ENCODE measurements around the gene HCFC2. TPM values are rescaled to one million over a fixed set of nuclear protein-coding genes. Genes with fewer than 3 reads are reported as not detected.
A peak's percentile ranks its signal among the peaks of the same experiment; 100 is the strongest.

Gene HCFC2
- total and polyA plus RNA-seq, 2 experiments from 2014 or later, result 7.5 to 15.1 TPM

GRCh38 chr12:104050436-104050835, 13.9 kb upstream of the HCFC2 start:
- WGBS (ENCODE audit: low lambda C conversion rate, missing lambda C conversion rate), result 51% methylated on average over 3 of the region's 3 CpGs
- DNase-seq (ENCODE audit: low spot score), result no peak

GRCh38 chr12:104054681-104055346, 9.5 kb upstream of the HCFC2 start:
- Histone ChIP-seq H4K20me1 (ENCODE audit: insufficient read depth, poor library complexity, severe bottlenecking) (no peaks in the 10 kb centered on the region), H3K27ac (no peak overlapping the region), H3K27me3 (peaks cover 1% of the 10 kb centered on the region), H2AFZ (no peak overlapping the region), H3K4me1 (ENCODE audit: insufficient read depth) (no peaks in the 10 kb centered on the region), H3K36me3 (replicated peaks; ENCODE audit: insufficient read depth, low read depth) (no peaks in the 10 kb centered on the region), H3K9me2 (replicated peaks; ENCODE audit: insufficient read depth) (no peaks in the 10 kb centered on the region), H3K79me2 (no peaks in the 10 kb centered on the region), H3K9me3 (ENCODE audit: low read depth) (no peaks in the 10 kb centered on the region), H3K4me3 (no peak overlapping the region), H3K4me2 (no peak overlapping the region)
- 79% methylated on average over 4 of the region's 4 CpGs for WGBS (ENCODE audit: low lambda C conversion rate, missing lambda C conversion rate)
- TF ChIP-seq CTCF (IDR thresholded peaks at IDR 0.05; ENCODE audit: poor library complexity) (no peak), EZH2phosphoT487 (IDR thresholded peaks at IDR 0.05; ENCODE audit: low read depth, severe bottlenecking, unreplicated experiment) (no peak), EZH2 (IDR thresholded peaks at IDR 0.05; ENCODE audit: borderline replicate concordance) (no peak)
- no peak for DNase-seq (ENCODE audit: low spot score)

More at GRCh38 chr12:104050436-104050835, 13.9 kb upstream of the HCFC2 start:
- no peaks in the 10 kb centered on the region for H3K27me3 ChIP-seq
- no peaks in the 10 kb centered on the region for H4K20me1 ChIP-seq (ENCODE audit: insufficient read depth, poor library complexity, severe bottlenecking)
- peak overlapping the region; percentile 73 for H2AFZ ChIP-seq
- no peaks in the 10 kb centered on the region for H3K9me2 ChIP-seq (replicated peaks; ENCODE audit: insufficient read depth)
- H3K79me2 ChIP-seq, result peaks cover 2% of the 10 kb centered on the region
- TF ChIP-seq EZH2phosphoT487 (IDR thresholded peaks at IDR 0.05; ENCODE audit: low read depth, severe bottlenecking, unreplicated experiment) (no peak), EZH2 (IDR thresholded peaks at IDR 0.05; ENCODE audit: borderline replicate concordance) (no peak), CTCF (IDR thresholded peaks at IDR 0.05; ENCODE audit: poor library complexity) (no peak)
- H3K9me3 ChIP-seq (ENCODE audit: low read depth), result no peaks in the 10 kb centered on the region
- H3K4me2 ChIP-seq, result peak overlapping the region; percentile 79
- no peaks in the 10 kb centered on the region for H3K36me3 ChIP-seq (replicated peaks; ENCODE audit: insufficient read depth, low read depth)
- H3K27ac ChIP-seq, result peak overlapping the region; percentile 89
- no peaks in the 10 kb centered on the region for H3K4me1 ChIP-seq (ENCODE audit: insufficient read depth)
- peak overlapping the region; percentile 20 for H3K4me3 ChIP-seq

GRCh38 chr12:104055686-104056388, 8.5 kb upstream of the HCFC2 start:
- 56% methylated on average over 5 of the region's 5 CpGs for WGBS (ENCODE audit: low lambda C conversion rate, missing lambda C conversion rate)
- Histone ChIP-seq H3K9me3 (ENCODE audit: low read depth) (no peaks in the 10 kb centered on the region), H4K20me1 (ENCODE audit: insufficient read depth, poor library complexity, severe bottlenecking) (no peaks in the 10 kb centered on the region), H3K36me3 (replicated peaks; ENCODE audit: insufficient read depth, low read depth) (no peaks in the 10 kb centered on the region), H3K27ac (no peak overlapping the region), H3K4me2 (no peak overlapping the region), H3K27me3 (peaks cover 7% of the 10 kb centered on the region), H3K4me3 (no peak overlapping the region), H3K79me2 (no peaks in the 10 kb centered on the region), H3K4me1 (ENCODE audit: insufficient read depth) (no peaks in the 10 kb centered on the region), H2AFZ (no peak overlapping the region), H3K9me2 (replicated peaks; ENCODE audit: insufficient read depth) (no peaks in the 10 kb centered on the region)
- no peak for TF ChIP-seq EZH2phosphoT487 (IDR thresholded peaks at IDR 0.05; ENCODE audit: low read depth, severe bottlenecking, unreplicated experiment)
- TF ChIP-seq CTCF (IDR thresholded peaks at IDR 0.05; ENCODE audit: poor library complexity), result no peak
- DNase-seq (ENCODE audit: low spot score), result no peak
